ENCODE measurements around the gene NRG3. TPM values are rescaled to one million over a fixed set of nuclear protein-coding genes. Genes with fewer than 3 reads are reported as not detected.

Gene NRG3
- total RNA-seq, 6 experiments from 2014 or later = 0.34 to 0.99 (median 0.75) TPM

- H3K4me3 ChIP-seq = no peak overlapping the region
- H3K9me3 ChIP-seq = no peaks in the 10 kb centered on the region
Measured at GRCh38 chr10:82597840-82598239, 722.8 kb downstream of the NRG3 start.

GRCh38 chr10:82609845-82610244, 734.9 kb downstream of the NRG3 start:
- WGBS (ENCODE audit: insufficient coverage, low coverage, low lambda C conversion rate, missing lambda C conversion rate) = 75% methylated on average over 3 of the region's 3 CpGs
- intact Hi-C loops (cut with DNase I) = no loop called here
- Histone ChIP-seq H3K27me3 (no peaks in the 10 kb centered on the region), H3K9me3 (no peaks in the 10 kb centered on the region), H3K27ac (no peak overlapping the region), H3K36me3 (no peaks in the 10 kb centered on the region), H3K4me3 (no peak overlapping the region), H3K4me1 (no peaks in the 10 kb centered on the region)
- DNase-seq (no peak), ATAC-seq (no peak)
- TF ChIP-seq CTCF (IDR thresholded peaks at IDR 0.05) = no peak
- no peak for TF ChIP-seq POLR2A (IDR thresholded peaks at IDR 0.05)

More at GRCh38 chr10:82597840-82598239, 722.8 kb downstream of the NRG3 start:
- TF ChIP-seq POLR2A (IDR thresholded peaks at IDR 0.05) = no peak
- TF ChIP-seq CTCF (IDR thresholded peaks at IDR 0.05) = no peak
- WGBS (ENCODE audit: insufficient coverage, low coverage, low lambda C conversion rate, missing lambda C conversion rate) = 82% methylated on average over 7 of the region's 7 CpGs
- H3K4me1 ChIP-seq = no peaks in the 10 kb centered on the region
- no peak overlapping the region for H3K27ac ChIP-seq
- intact Hi-C loops (cut with DNase I) = no loop called here
- H3K36me3 ChIP-seq = no peaks in the 10 kb centered on the region
- no peak for ATAC-seq
- no peaks in the 10 kb centered on the region for H3K27me3 ChIP-seq
- DNase-seq = no peak

- H3K27ac ChIP-seq = no peak overlapping the region
- no peak for ATAC-seq
- H3K4me3 ChIP-seq = no peak overlapping the region
- no peaks in the 10 kb centered on the region for H3K4me1 ChIP-seq
- WGBS (ENCODE audit: insufficient coverage, low coverage, low lambda C conversion rate, missing lambda C conversion rate) = 74% methylated on average over 4 of the region's 5 CpGs
- TF ChIP-seq CTCF (IDR thresholded peaks at IDR 0.05) (no peak), POLR2A (IDR thresholded peaks at IDR 0.05) (no peak)
- H3K27me3 ChIP-seq = no peaks in the 10 kb centered on the region
- H3K36me3 ChIP-seq = no peaks in the 10 kb centered on the region
- DNase-seq = no peak
- H3K9me3 ChIP-seq = no peaks in the 10 kb centered on the region
- intact Hi-C loops (cut with DNase I) = no loop called here
Measured at GRCh38 chr10:82618007-82618406, 743.0 kb downstream of the NRG3 start.

- H3K4me1 ChIP-seq = no peaks in the 10 kb centered on the region
- DNase-seq (no peak), ATAC-seq (no peak)
- no peak overlapping the region for H3K27ac ChIP-seq
- H3K36me3 ChIP-seq = no peaks in the 10 kb centered on the region
- no peak for TF ChIP-seq POLR2A (IDR thresholded peaks at IDR 0.05)
- no peak for TF ChIP-seq CTCF (IDR thresholded peaks at IDR 0.05)
- 76% methylated on average over 4 of the region's 4 CpGs for WGBS (ENCODE audit: insufficient coverage, low coverage, low lambda C conversion rate, missing lambda C conversion rate)
- no peak overlapping the region for H3K4me3 ChIP-seq
- no peaks in the 10 kb centered on the region for H3K9me3 ChIP-seq
- intact Hi-C loops (cut with DNase I) = no loop called here
- H3K27me3 ChIP-seq = no peaks in the 10 kb centered on the region
Measured at GRCh38 chr10:82621680-82622079, 746.7 kb downstream of the NRG3 start.

- Histone ChIP-seq H3K27ac (no peak overlapping the region), H3K27me3 (no peaks in the 10 kb centered on the region), H3K4me1 (no peaks in the 10 kb centered on the region), H3K9me3 (no peaks in the 10 kb centered on the region), H3K4me3 (no peak overlapping the region), H3K36me3 (no peaks in the 10 kb centered on the region)
- intact Hi-C loops (cut with DNase I) = no loop called here
- ATAC-seq = no peak
- no peak for DNase-seq
- no peak for TF ChIP-seq CTCF (IDR thresholded peaks at IDR 0.05)
- no peak for TF ChIP-seq POLR2A (IDR thresholded peaks at IDR 0.05)
- 71% methylated on average over 5 of the region's 5 CpGs for WGBS (ENCODE audit: insufficient coverage, low coverage, low lambda C conversion rate, missing lambda C conversion rate)
Measured at GRCh38 chr10:82622479-82622878, 747.5 kb downstream of the NRG3 start.
